ENCODE data around the gene DNAH7.

DNAH7 gene

GRCh38 chr2:195834836-195835235, 233.8 kb downstream of the DNAH7 start:
- CTCF ChIA-PET, result no interaction called here
- POLR2A ChIA-PET (ENCODE audit: low non-redundant PET), result no interaction called here
- TF ChIP-seq CTCF (conservative IDR thresholded peaks at IDR 0.05; ENCODE audit: low read depth), result no peak
- no peak overlapping the region for H3K27ac ChIP-seq
- no peak for DNase-seq (ENCODE audit: low spot score)

- ChIA-PET POLR2A (ENCODE audit: low non-redundant PET) (no interaction called here), CTCF (no interaction called here)
- TF ChIP-seq CTCF (conservative IDR thresholded peaks at IDR 0.05; ENCODE audit: low read depth), result no peak
- DNase-seq (ENCODE audit: low spot score), result no peak
- H3K27ac ChIP-seq, result no peak overlapping the region
Observed at GRCh38 chr2:195830968-195831950, 237.4 kb downstream of the DNAH7 start.

- ChIA-PET CTCF (no interaction called here), POLR2A (ENCODE audit: low non-redundant PET) (no interaction called here)
- DNase-seq (ENCODE audit: low spot score), result no peak
- TF ChIP-seq CTCF (conservative IDR thresholded peaks at IDR 0.05; ENCODE audit: low read depth), result no peak
- H3K27ac ChIP-seq, result no peak overlapping the region
Observed at GRCh38 chr2:195824478-195824877, 244.2 kb downstream of the DNAH7 start.

GRCh38 chr2:195823206-195823605, 245.4 kb downstream of the DNAH7 start:
- TF ChIP-seq CTCF (conservative IDR thresholded peaks at IDR 0.05; ENCODE audit: low read depth), result no peak
- no peak overlapping the region for H3K27ac ChIP-seq
- DNase-seq (ENCODE audit: low spot score), result no peak
- CTCF ChIA-PET, result no interaction called here
- POLR2A ChIA-PET (ENCODE audit: low non-redundant PET), result no interaction called here

- no peak for TF ChIP-seq CTCF (conservative IDR thresholded peaks at IDR 0.05; ENCODE audit: low read depth)
- CTCF ChIA-PET, result no interaction called here
- H3K27ac ChIP-seq, result no peak overlapping the region
- no peak for DNase-seq (ENCODE audit: low spot score)
- POLR2A ChIA-PET (ENCODE audit: low non-redundant PET), result no interaction called here
Observed at GRCh38 chr2:195821566-195821932, 247.1 kb downstream of the DNAH7 start.

GRCh38 chr2:195820867-195821565, 247.6 kb downstream of the DNAH7 start:
- POLR2A ChIA-PET (ENCODE audit: low non-redundant PET), result no interaction called here
- TF ChIP-seq CTCF (conservative IDR thresholded peaks at IDR 0.05; ENCODE audit: low read depth), result no peak
- no peak for DNase-seq (ENCODE audit: low spot score)
- CTCF ChIA-PET, result no interaction called here
- no peak overlapping the region for H3K27ac ChIP-seq
